Measurements from ENCODE around the gene DRAM1. TPM values are rescaled to one million over a fixed set of nuclear protein-coding genes. Genes with fewer than 3 reads are reported as not detected.

DRAM1 gene
- total and polyA plus RNA-seq, 2 of the 4 experiments (the other 2 are of a cell fraction): 20.0 to 27.2 TPM

DNA sequence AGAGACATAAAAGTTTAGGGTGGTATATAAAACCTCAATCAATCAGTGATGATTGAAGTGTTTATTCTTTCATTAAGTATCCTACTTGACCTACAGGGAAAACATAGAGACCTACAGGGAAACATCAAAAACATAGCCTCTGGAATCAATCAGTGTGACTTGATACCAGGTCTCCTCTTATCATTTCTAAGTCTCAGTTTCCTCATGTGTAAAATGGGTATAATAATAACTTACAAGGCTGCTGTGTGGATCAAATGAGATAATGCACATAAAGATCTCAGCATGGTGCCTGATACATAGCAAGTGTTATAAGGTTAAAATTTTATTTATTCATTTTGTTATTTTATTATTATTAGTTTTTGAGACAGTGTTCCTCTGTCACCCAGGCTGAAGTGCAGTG is 24.4 kb upstream of the DRAM1 start:
- Histone ChIP-seq H3K9me3 (ENCODE audit: control insufficient read depth, insufficient read depth, low read length) (no peaks in the 10 kb centered on the region), H4K20me1 (ENCODE audit: insufficient read depth, low read length) (no peaks in the 10 kb centered on the region), H2BK5ac (ENCODE audit: low read depth, low read length, poor library complexity, severe bottlenecking) (no peak overlapping the region), H3K23ac (ENCODE audit: low read depth, low read length) (no peak overlapping the region), H3K79me1 (ENCODE audit: low read depth in 1 of 2, low read length in 2 of 2) (no peaks in the 10 kb centered on the region), H3K27ac (ENCODE audit: insufficient read depth, low read length) (no peak overlapping the region), H3K4me1 (ENCODE audit: control insufficient read depth, insufficient read depth, low read length) (peaks cover 20% of the 10 kb centered on the region), H2AFZ (replicated peaks; ENCODE audit: low read length, poor library complexity) (no peak overlapping the region), H4K5ac (ENCODE audit: low read depth, low read length) (no peak overlapping the region), H4K91ac (ENCODE audit: insufficient read depth, low read depth, low read length) (no peak overlapping the region), H3K36me3 (ENCODE audit: control insufficient read depth, insufficient read depth, low read length) (no peaks in the 10 kb centered on the region), H2BK20ac (ENCODE audit: low read depth, low read length) (no peak overlapping the region), H3K4me3 (ENCODE audit: insufficient read depth, low read depth, low read length) (no peak overlapping the region), H2BK120ac (ENCODE audit: low read depth, low read length) (no peak overlapping the region), H4K8ac (ENCODE audit: low read depth in 2 of 2, low read length in 2 of 2) (no peak overlapping the region), H3K14ac (replicated peaks; ENCODE audit: low read depth, low read length) (no peak overlapping the region), H3K4me2 (ENCODE audit: low read depth, low read length) (no peak overlapping the region), H3K4ac (ENCODE audit: low read depth, low read length) (no peak overlapping the region), H2AK9ac (replicated peaks; ENCODE audit: low read depth, low read length, poor library complexity) (no peak overlapping the region), H3K18ac (ENCODE audit: low read depth, low read length) (no peak overlapping the region), H3K9me1 (ENCODE audit: insufficient read depth, low read length) (peaks cover 8% of the 10 kb centered on the region; the same call in 1 of the 2 replicates), H3K56ac (ENCODE audit: extremely low read depth, insufficient read depth, low read length) (no peak overlapping the region), H3K27me3 (ENCODE audit: control insufficient read depth, insufficient read depth, low read length) (no peaks in the 10 kb centered on the region), H3K9ac (ENCODE audit: low read depth, low read length) (no peak overlapping the region), H2AK5ac (ENCODE audit: low read depth, low read length) (no peak overlapping the region), H2BK15ac (ENCODE audit: low read depth, low read length) (no peak overlapping the region)
- intact Hi-C loops (cut with micrococcal nuclease) (no loop called here), dilution Hi-C loops (cut with HindIII; ENCODE audit: low sequenced_read_pairs, unreplicated experiment) (no loop called here), in situ Hi-C loops (cut with MboI; ENCODE audit: low sequenced_read_pairs) (no loop called here)
- ATAC-seq (ENCODE audit: low read depth) (no peak), DNase-seq (no peak)
- CTCF ChIA-PET: no interaction called here
- no TSS peak for BruUV-seq (replicated peaks)
- POLR2A ChIA-PET (ENCODE audit: unreplicated experiment): interaction anchor here (0.6 kb wide), 1 partner anchor 38 kb away, joined by 3 read pairs; no protein-coding TSS in a partner anchor
- no peak for TF ChIP-seq BHLHE40 (IDR thresholded peaks at IDR 0.05; ENCODE audit: low read depth, low read length)
- no peak for TF ChIP-seq FOS (IDR thresholded peaks at IDR 0.05; ENCODE audit: low read depth, low read length)
- TF ChIP-seq CTCF (conservative IDR thresholded peaks at IDR 0.05; ENCODE audit: low read depth, low read length): no peak
- no peak for TF ChIP-seq NFE2L2 (IDR thresholded peaks at IDR 0.05; ENCODE audit: low read depth, low read length)
- no peak for TF ChIP-seq SMC3 (IDR thresholded peaks at IDR 0.05; ENCODE audit: low read depth, low read length)
- no peak for TF ChIP-seq RCOR1 (IDR thresholded peaks at IDR 0.05; ENCODE audit: insufficient replicate concordance, low read length)
- no peak for TF ChIP-seq MXI1 (IDR thresholded peaks at IDR 0.05; ENCODE audit: borderline replicate concordance, low read depth, low read length)
- no peak for TF ChIP-seq RAD21 (IDR thresholded peaks at IDR 0.05; ENCODE audit: low read length)
- TF ChIP-seq, protein P1, sequence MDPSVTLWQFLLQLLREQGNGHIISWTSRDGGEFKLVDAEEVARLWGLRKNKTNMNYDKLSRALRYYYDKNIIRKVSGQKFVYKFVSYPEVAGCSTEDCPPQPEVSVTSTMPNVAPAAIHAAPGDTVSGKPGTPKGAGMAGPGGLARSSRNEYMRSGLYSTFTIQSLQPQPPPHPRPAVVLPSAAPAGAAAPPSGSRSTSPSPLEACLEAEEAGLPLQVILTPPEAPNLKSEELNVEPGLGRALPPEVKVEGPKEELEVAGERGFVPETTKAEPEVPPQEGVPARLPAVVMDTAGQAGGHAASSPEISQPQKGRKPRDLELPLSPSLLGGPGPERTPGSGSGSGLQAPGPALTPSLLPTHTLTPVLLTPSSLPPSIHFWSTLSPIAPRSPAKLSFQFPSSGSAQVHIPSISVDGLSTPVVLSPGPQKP (IDR thresholded peaks at IDR 0.05; ENCODE audit: borderline replicate concordance, low read depth, low read length): no peak
- TF ChIP-seq RFX5 (IDR thresholded peaks at IDR 0.05; ENCODE audit: low read depth, low read length): no peak
- no peak for TF ChIP-seq CHD1 (IDR thresholded peaks at IDR 0.05; ENCODE audit: low read depth, low read length)
- TF ChIP-seq CEBPB (IDR thresholded peaks at IDR 0.05; ENCODE audit: low read depth, low read length): no peak
- TF ChIP-seq, protein P2, sequence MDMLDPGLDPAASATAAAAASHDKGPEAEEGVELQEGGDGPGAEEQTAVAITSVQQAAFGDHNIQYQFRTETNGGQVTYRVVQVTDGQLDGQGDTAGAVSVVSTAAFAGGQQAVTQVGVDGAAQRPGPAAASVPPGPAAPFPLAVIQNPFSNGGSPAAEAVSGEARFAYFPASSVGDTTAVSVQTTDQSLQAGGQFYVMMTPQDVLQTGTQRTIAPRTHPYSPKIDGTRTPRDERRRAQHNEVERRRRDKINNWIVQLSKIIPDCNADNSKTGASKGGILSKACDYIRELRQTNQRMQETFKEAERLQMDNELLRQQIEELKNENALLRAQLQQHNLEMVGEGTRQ (IDR thresholded peaks at IDR 0.05; ENCODE audit: low read depth, low read length): no peak
- TF ChIP-seq MAZ (IDR thresholded peaks at IDR 0.05; ENCODE audit: borderline replicate concordance, low read depth, low read length): no peak
- TF ChIP-seq MAFK (IDR thresholded peaks at IDR 0.05; ENCODE audit: low read depth, low read length): no peak
- no peak for TF ChIP-seq POLR2A (IDR thresholded peaks at IDR 0.05; ENCODE audit: low read depth, low read length)

Measured in IMR-90 (cell line).